ENCODE measurements around the gene TUBB3. TPM values are rescaled to one million over a fixed set of nuclear protein-coding genes. Genes with fewer than 3 reads are reported as not detected.

The TUBB3 gene
- total and polyA plus RNA-seq, 2 of the 4 experiments (the other 2 are of a cell fraction): 311 to 410 TPM

- ATAC-seq (ENCODE audit: low read depth): no peak
- no peak for DNase-seq
- no peaks in the 10 kb centered on the region for H3K9me3 ChIP-seq (ENCODE audit: control insufficient read depth, insufficient read depth, low read length)
- no peak overlapping the region for H2AK9ac ChIP-seq (replicated peaks; ENCODE audit: low read depth, low read length, poor library complexity)
- no peak overlapping the region for H3K27ac ChIP-seq (ENCODE audit: insufficient read depth, low read length)
- H3K9ac ChIP-seq (ENCODE audit: low read depth, low read length): no peak overlapping the region
- no peaks in the 10 kb centered on the region for H3K9me1 ChIP-seq (ENCODE audit: insufficient read depth, low read length)
- no peak overlapping the region for H2AK5ac ChIP-seq (ENCODE audit: low read depth, low read length)
- H3K18ac ChIP-seq (ENCODE audit: low read depth, low read length): no peak overlapping the region
- H3K4ac ChIP-seq (ENCODE audit: low read depth, low read length): no peak overlapping the region
- H2BK15ac ChIP-seq (ENCODE audit: low read depth, low read length): no peak overlapping the region
- H3K4me3 ChIP-seq (ENCODE audit: insufficient read depth, low read depth, low read length): no peak overlapping the region
- ChIA-PET POLR2A (ENCODE audit: unreplicated experiment) (no interaction called here), CTCF (no interaction called here)
- no peak overlapping the region for H3K4me2 ChIP-seq (ENCODE audit: low read depth, low read length)
- H3K4me1 ChIP-seq (ENCODE audit: control insufficient read depth, insufficient read depth, low read length): peaks cover 6% of the 10 kb centered on the region; the same call in 1 of the 2 replicates
- H3K36me3 ChIP-seq (ENCODE audit: control insufficient read depth, insufficient read depth, low read length): no peaks in the 10 kb centered on the region
- H4K5ac ChIP-seq (ENCODE audit: low read depth, low read length): no peak overlapping the region
- dilution Hi-C loops (cut with HindIII; ENCODE audit: low sequenced_read_pairs, unreplicated experiment): no loop called here
- no peak overlapping the region for H2AFZ ChIP-seq (replicated peaks; ENCODE audit: low read length, poor library complexity)
- in situ Hi-C loops (cut with MboI; ENCODE audit: low sequenced_read_pairs): no loop called here
- no peak overlapping the region for H3K14ac ChIP-seq (replicated peaks; ENCODE audit: low read depth, low read length)
- no peak overlapping the region for H3K56ac ChIP-seq (ENCODE audit: extremely low read depth, insufficient read depth, low read length)
- H4K91ac ChIP-seq (ENCODE audit: insufficient read depth, low read depth, low read length): no peak overlapping the region
- TF ChIP-seq POLR2A (IDR thresholded peaks at IDR 0.05; ENCODE audit: low read depth, low read length): no peak
- no peak for TF ChIP-seq RFX5 (IDR thresholded peaks at IDR 0.05; ENCODE audit: low read depth, low read length)
- TF ChIP-seq CEBPB (IDR thresholded peaks at IDR 0.05; ENCODE audit: low read depth, low read length): no peak
- no peak for TF ChIP-seq SMC3 (IDR thresholded peaks at IDR 0.05; ENCODE audit: low read depth, low read length)
- TF ChIP-seq MXI1 (IDR thresholded peaks at IDR 0.05; ENCODE audit: borderline replicate concordance, low read depth, low read length): no peak
- no peak for TF ChIP-seq NFE2L2 (IDR thresholded peaks at IDR 0.05; ENCODE audit: low read depth, low read length)
- no peak for TF ChIP-seq CHD1 (IDR thresholded peaks at IDR 0.05; ENCODE audit: low read depth, low read length)
- no peak for TF ChIP-seq MAZ (IDR thresholded peaks at IDR 0.05; ENCODE audit: borderline replicate concordance, low read depth, low read length)
- TF ChIP-seq FOS (IDR thresholded peaks at IDR 0.05; ENCODE audit: low read depth, low read length): no peak
- no peak for TF ChIP-seq USF2 (IDR thresholded peaks at IDR 0.05; ENCODE audit: low read depth, low read length)
- no peak for TF ChIP-seq BHLHE40 (IDR thresholded peaks at IDR 0.05; ENCODE audit: low read depth, low read length)
- TF ChIP-seq ELK1 (IDR thresholded peaks at IDR 0.05; ENCODE audit: borderline replicate concordance, low read depth, low read length): no peak
- TF ChIP-seq MAFK (IDR thresholded peaks at IDR 0.05; ENCODE audit: low read depth, low read length): no peak
- TF ChIP-seq RCOR1 (IDR thresholded peaks at IDR 0.05; ENCODE audit: insufficient replicate concordance, low read length): no peak
- no peak for TF ChIP-seq RAD21 (IDR thresholded peaks at IDR 0.05; ENCODE audit: low read length)
- no peak for TF ChIP-seq CTCF (conservative IDR thresholded peaks at IDR 0.05; ENCODE audit: low read depth, low read length)
- intact Hi-C loops (cut with micrococcal nuclease): no loop called here
- no peaks in the 10 kb centered on the region; the same call in 1 of the 2 replicates for H4K20me1 ChIP-seq (ENCODE audit: insufficient read depth, low read length)
- H3K79me1 ChIP-seq (ENCODE audit: low read depth in 1 of 2, low read length in 2 of 2): peaks cover 10 to 24% of the 10 kb centered on the region in 2 experiments
- no peaks in the 10 kb centered on the region for H3K27me3 ChIP-seq (ENCODE audit: control insufficient read depth, insufficient read depth, low read length)
- 60% methylated on average over 1 of the region's 5 CpGs; no CpG with 5 or more reads in 1 of the 2 experiments for WGBS, 2 experiments (ENCODE audit: extremely low coverage in 2 of 2, insufficient read length in 1 of 2)
- H4K8ac ChIP-seq (ENCODE audit: low read depth in 2 of 2, low read length in 2 of 2): no peak overlapping the region
- no peak overlapping the region for H2BK120ac ChIP-seq (ENCODE audit: low read depth, low read length)
- no peak overlapping the region for H2BK5ac ChIP-seq (ENCODE audit: low read depth, low read length, poor library complexity, severe bottlenecking)
- H3K23ac ChIP-seq (ENCODE audit: low read depth, low read length): no peak overlapping the region
- no peak overlapping the region for H2BK20ac ChIP-seq (ENCODE audit: low read depth, low read length)
- no TSS peak for BruUV-seq (replicated peaks)
These were observed 23.4 kb downstream of the TUBB3 start for GRCh38 chr16:89946515-89946914.

All from IMR-90 (cell line).